GM12865 (cell line): ENCODE results near the gene ANKRD62.
"Not testable (repeated sequence)": the region's sequence is repeated elsewhere in the genome, so short reads cannot be mapped to it uniquely, and the experiment has no call there.

ENCODE experiments used
- DNase-seq: peaks from one replicate; pipeline ENCODE4 v3.0.0; 2010; ENCODE audit warnings: low read depth
- H3K4me3 ChIP-seq: 2 replicates; pipeline ENCODE4 v1.5.1; 2011; ENCODE audit warnings: mild to moderate bottlenecking, low read depth, low read length, control low read depth
- CTCF ChIP-seq: IDR thresholded peaks from 2 replicates; pipeline ENCODE4 v1.5.1; 2011; ENCODE audit warnings: low read length, control low read depth, low read depth, inconsistent platforms; ENCODE audit not compliant: insufficient read depth; ENCODE audit errors: missing control alignments

ANKRD62 gene

GRCh38 chr18:12121175-12122042, 27.8 kb downstream of the ANKRD62 start:
- no peak for DNase-seq
- H3K4me3 ChIP-seq, result no peak overlapping the region
- TF ChIP-seq CTCF, result peak; percentile 30

GRCh38 chr18:12122043-12122389, 28.4 kb downstream of the ANKRD62 start:
- not testable (repeated sequence) for H3K4me3 ChIP-seq, DNase-seq

GRCh38 chr18:12127647-12128046, 34.0 kb downstream of the ANKRD62 start:
- not testable (repeated sequence) for DNase-seq, H3K4me3 ChIP-seq

- H3K4me3 ChIP-seq, DNase-seq: not testable (repeated sequence)
Observed at GRCh38 chr18:12138831-12139230, 45.2 kb downstream of the ANKRD62 start.

- not testable (repeated sequence) for DNase-seq, H3K4me3 ChIP-seq
Observed at GRCh38 chr18:12140866-12141265, 47.2 kb downstream of the ANKRD62 start.

GRCh38 chr18:12141778-12142177, 48.1 kb downstream of the ANKRD62 start:
- not testable (repeated sequence) for DNase-seq, H3K4me3 ChIP-seq

GRCh38 chr18:12149431-12149830, 55.8 kb downstream of the ANKRD62 start:
- H3K4me3 ChIP-seq, DNase-seq: not testable (repeated sequence)

- H3K4me3 ChIP-seq, result no peak overlapping the region
- no peak for TF ChIP-seq CTCF
- DNase-seq, result no peak
Observed at GRCh38 chr18:12154361-12154760, 60.7 kb downstream of the ANKRD62 start.

- no peak for TF ChIP-seq CTCF
- DNase-seq, result no peak
- no peak overlapping the region for H3K4me3 ChIP-seq
Observed at GRCh38 chr18:12155996-12156395, 62.4 kb downstream of the ANKRD62 start.

GRCh38 chr18:12159446-12159845, 65.8 kb downstream of the ANKRD62 start:
- H3K4me3 ChIP-seq, result no peak overlapping the region
- TF ChIP-seq CTCF, result no peak
- DNase-seq, result no peak
